GM12878 (cell line): ENCODE results near the gene LDLRAD4. TPM values are rescaled to one million over a fixed set of nuclear protein-coding genes. Genes with fewer than 3 reads are reported as not detected.

ENCODE experiments used
- ATAC-seq: fragments of 200-7000 bp; cut with Tn5 transposase; 3 replicates; pipeline ENCODE4 v1.9.1; 2020; ENCODE audit warnings: mild to moderate bottlenecking, moderate library complexity
- BruUV-seq: library from RNA; stranded (reverse); fragments of 400-500 nt; replicated peaks from 2 replicates; lab custom pipeline; 2021; lab: Mats Ljungman, UMichigan
- CTCF ChIA-PET: fragments of 300-600 bp; sonication (Branson Sonifier 250); formaldehyde crosslinking; extraction: SDS; loops from one replicate; lab custom pipeline; 2021; ENCODE audit warnings: inconsistent platforms; lab: Yijun Ruan, JAX
- POLR2A ChIA-PET: fragments of 350-600 bp; formaldehyde crosslinking; extraction: SDS; loops from one replicate; lab custom pipeline; 2021; ENCODE audit warnings: inconsistent platforms; lab: Charles Lee
- RAD21 ChIA-PET: fragments of 300-600 bp; sonication (Branson Sonifier 250); formaldehyde crosslinking; loops from one replicate; lab custom pipeline; 2023; ENCODE audit warnings: antibody characterized with exemption; ENCODE audit not compliant: unreplicated experiment; lab: Charles Lee
- SMC1A ChIA-PET: fragments of 300-600 bp; sonication (Branson Sonifier 250); formaldehyde crosslinking; loops from one replicate; lab custom pipeline; 2023; ENCODE audit not compliant: unreplicated experiment, uncharacterized antibody; lab: Charles Lee
- DNase-seq: peaks from one replicate; pipeline ENCODE4 v3.0.0-alpha.2; 2011; ENCODE audit warnings: low read depth, low spot score
- FAIRE-seq: peaks from 3 replicates; lab custom pipeline; 2011; peaks lifted over from hg19 to GRCh38; lab: Jason Lieb, UNC
- H2AFZ ChIP-seq: 2 replicates; pipeline ENCODE4 v1.6.0; 2011; ENCODE audit warnings: low read depth, low read length, control low read depth; ENCODE audit not compliant: control insufficient read depth
- H3K27ac ChIP-seq: 2 replicates; pipeline ENCODE4 v1.5.1; 2011; ENCODE audit warnings: control low read depth; ENCODE audit not compliant: control insufficient read depth, insufficient read depth
- H3K27me3 ChIP-seq, 2 experiments: replicated peaks in 1 of 2; 2 replicates each; pipeline versions ENCODE4 v1.6.0 to v1.6.1; 2011; ENCODE audit warnings: low read length in 1 of 2; ENCODE audit not compliant: control insufficient read depth in 2 of 2, insufficient read depth in 2 of 2
- H3K36me3 ChIP-seq, 2 experiments: 2 replicates each; pipeline ENCODE4 v1.5.1; 2011; ENCODE audit warnings: low read length in 1 of 2; ENCODE audit not compliant: control insufficient read depth in 2 of 2, insufficient read depth in 2 of 2
- H3K4me1 ChIP-seq: 2 replicates; pipeline ENCODE4 v1.6.1; 2011; ENCODE audit warnings: mild to moderate bottlenecking, low read length, moderate library complexity, mixed read lengths; ENCODE audit not compliant: control insufficient read depth, insufficient read depth
- H3K4me2 ChIP-seq: 2 replicates; pipeline ENCODE4 v1.6.0; 2011; ENCODE audit warnings: control low read depth; ENCODE audit not compliant: control insufficient read depth, insufficient read depth
- H3K4me3 ChIP-seq: fragments of 200-600 bp; sonication (generic); 2 replicates; pipeline ENCODE4 v1.5.1; 2016
- H3K79me2 ChIP-seq: 2 replicates; pipeline ENCODE4 v1.6.0; 2011; ENCODE audit warnings: low read length; ENCODE audit not compliant: control insufficient read depth, insufficient read depth
- H3K9ac ChIP-seq: 2 replicates; pipeline ENCODE4 v1.8.0; 2011; ENCODE audit warnings: low read length, control low read depth, mixed read lengths; ENCODE audit not compliant: control insufficient read depth, insufficient read depth
- H3K9me3 ChIP-seq: replicated peaks from 3 replicates; pipeline ENCODE4 v1.5.1; 2011; ENCODE audit warnings: mild to moderate bottlenecking, low read length; ENCODE audit not compliant: control insufficient read depth, insufficient read depth
- H4K20me1 ChIP-seq: 2 replicates; pipeline ENCODE4 v1.6.0; 2011; ENCODE audit not compliant: control insufficient read depth, insufficient read depth
- ASH2L ChIP-seq: fragments of 300-600, 200-600 bp; sonication (generic); IDR thresholded peaks from 2 replicates; pipeline ENCODE4 v1.6.1; 2017; ENCODE audit warnings: low read depth, mild to moderate bottlenecking, borderline replicate concordance
- BCLAF1 ChIP-seq: fragments of 450-650 bp; IDR thresholded peaks from 2 replicates; pipeline ENCODE4 v1.6.1; 2017; ENCODE audit warnings: antibody characterized with exemption, mild to moderate bottlenecking, moderate library complexity
- EGR1 ChIP-seq, 2 experiments: IDR thresholded peaks; 1 replicate in 1 of 2; 2 replicates in 1 of 2; pipeline ENCODE4 v1.6.1; 2011 to 2012; ENCODE audit warnings: low read depth in 2 of 2, low read length in 2 of 2, borderline replicate concordance in 1 of 2, mild to moderate bottlenecking in 1 of 2, moderate library complexity in 1 of 2
- IRF4 ChIP-seq: IDR thresholded peaks from 2 replicates; pipeline ENCODE4 v1.6.1; 2011; ENCODE audit warnings: low read depth, low read length
- NFYA ChIP-seq: IDR thresholded peaks from 2 replicates; pipeline ENCODE4 v1.6.1; 2011; ENCODE audit warnings: low read depth, mild to moderate bottlenecking, low read length, improper control_type of control experiment, borderline replicate concordance
- NR2F1 ChIP-seq: fragments of 450-650 bp; conservative IDR thresholded peaks from 2 replicates; pipeline ENCODE4 v1.6.1; 2017; ENCODE audit warnings: mild to moderate bottlenecking
- POLR2A ChIP-seq: IDR thresholded peaks from 2 replicates; pipeline ENCODE4 v1.6.1; 2011; ENCODE audit warnings: low read depth, mild to moderate bottlenecking, low read length
- RAD21 ChIP-seq: IDR thresholded peaks from 2 replicates; pipeline ENCODE4 v1.6.1; 2011; ENCODE audit warnings: mild to moderate bottlenecking, low read depth, low read length, moderate library complexity; ENCODE audit not compliant: insufficient read depth
- RCOR1 ChIP-seq: conservative IDR thresholded peaks from 2 replicates; pipeline ENCODE4 v1.6.1; 2012; ENCODE audit warnings: low read depth, low read length, improper control_type of control experiment
- TAF1 ChIP-seq: IDR thresholded peaks from 2 replicates; pipeline ENCODE4 v1.6.1; 2011; ENCODE audit warnings: mild to moderate bottlenecking, low read depth, low read length, borderline replicate concordance
- ZNF24 ChIP-seq: fragments of 450-650 bp; IDR thresholded peaks from 2 replicates; pipeline ENCODE4 v1.6.1; 2017; ENCODE audit warnings: antibody characterized with exemption, mild to moderate bottlenecking
- ZNF274 ChIP-seq: IDR thresholded peaks from one replicate; pipeline ENCODE4 v1.8.0; 2011; ENCODE audit not compliant: insufficient read length, insufficient read depth
- WGBS: methylation state at CpG from one replicate; pipeline ENCODE4 v1.1.6; 2016; ENCODE audit warnings: low lambda C conversion rate; ENCODE audit not compliant: insufficient replicate concordance, insufficient coverage; ENCODE audit errors: missing lambda C conversion rate; 5-methylcytosine and 5-hydroxymethylcytosine counted together
- in situ Hi-C: fragments of 300-500 bp; cut with MboI; formaldehyde crosslinking; loops from 9 replicates; pipeline ENCODE4 v1.14.3; 2018; ENCODE audit warnings: mixed read lengths
- intact Hi-C: fragments of 100-400 bp; cut with micrococcal nuclease; formaldehyde crosslinking; loops from one replicate; pipeline ENCODE4 v1.14.2; 2022; ENCODE audit not compliant: unreplicated experiment
- polyA plus RNA-seq, 11 experiments: library from polyadenylated mRNA; depleted of rRNA in 4 of 11; unstranded in 6 of 11; stranded (reverse) in 5 of 11; fragments of >200 nt; fragmentation: Nextera tagmentation in 4 of 11; fragmentation: Illumina TruSeq in 1 of 11; extraction: Ambion mirVana in 4 of 11; extraction: Trizol in 1 of 11; gene quantifications; 1 replicate in 1 of 11; 2 replicates in 10 of 11; pipeline versions ENCODE4 v1.2.1 to v1.2.3, GENCODE V29; 2011 to 2016; ENCODE audit warnings: inconsistent platforms in 2 of 11, missing spikeins in 2 of 11, low read depth in 1 of 11
- total RNA-seq, 4 experiments: library from RNA; depleted of rRNA in 3 of 4; stranded (reverse); fragments of >200 nt in 3 of 4; fragmentation: Illumina TruSeq in 1 of 4; extraction: Trizol in 1 of 4; gene quantifications; 2 replicates each; pipeline versions ENCODE4 v1.2.1 to v1.2.3, GENCODE V29; 2013 to 2021
- TF ChIP-seq, protein P1 (sequence below): IDR thresholded peaks from 2 replicates; pipeline ENCODE4 v1.6.1; 2012; ENCODE audit warnings: low read depth, low read length, improper control_type of control experiment
- TF ChIP-seq, protein P2 (sequence below): fragments of 450-650 bp; formaldehyde crosslinking; IDR thresholded peaks from 2 replicates; pipeline ENCODE4 v1.4.0; 2022; ENCODE audit warnings: mild to moderate bottlenecking, moderate library complexity

The LDLRAD4 gene
- total and polyA plus RNA-seq, 10 of the 15 experiments (the other 5 are each of a cell fraction or from before 2014, with no cell fraction given), result 2.7 to 16.8 (median 11.2) TPM

- no peak for TF ChIP-seq RCOR1
- TF ChIP-seq NR2F1, result no peak
- TF ChIP-seq RAD21, result no peak
- TF ChIP-seq, all 136 proteins: peak for 0
These were observed 171.1 kb downstream of the LDLRAD4 start (continued) for GRCh38 chr18:13389491-13390131.

- H3K4me3 ChIP-seq, result no peak overlapping the region
- H3K9ac ChIP-seq, result no peak overlapping the region
- WGBS, result 71% methylated on average over 8 of the region's 12 CpGs
- DNase-seq (no peak), ATAC-seq (no peak), FAIRE-seq (no peak)
- TF ChIP-seq BCLAF1 (no peak), NFYA (no peak), IRF4 (no peak), ZNF274 (no peak), ASH2L (no peak), TAF1 (no peak), POLR2A (no peak), EGR1 (IDR thresholded peaks at IDR 0.05; ENCODE audit: borderline replicate concordance in 1 of 2, low read depth in 2 of 2, low read length in 2 of 2) (no peak), ZNF24 (no peak)
- TF ChIP-seq, protein P1, sequence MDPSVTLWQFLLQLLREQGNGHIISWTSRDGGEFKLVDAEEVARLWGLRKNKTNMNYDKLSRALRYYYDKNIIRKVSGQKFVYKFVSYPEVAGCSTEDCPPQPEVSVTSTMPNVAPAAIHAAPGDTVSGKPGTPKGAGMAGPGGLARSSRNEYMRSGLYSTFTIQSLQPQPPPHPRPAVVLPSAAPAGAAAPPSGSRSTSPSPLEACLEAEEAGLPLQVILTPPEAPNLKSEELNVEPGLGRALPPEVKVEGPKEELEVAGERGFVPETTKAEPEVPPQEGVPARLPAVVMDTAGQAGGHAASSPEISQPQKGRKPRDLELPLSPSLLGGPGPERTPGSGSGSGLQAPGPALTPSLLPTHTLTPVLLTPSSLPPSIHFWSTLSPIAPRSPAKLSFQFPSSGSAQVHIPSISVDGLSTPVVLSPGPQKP, result no peak
- TF ChIP-seq, protein P2, sequence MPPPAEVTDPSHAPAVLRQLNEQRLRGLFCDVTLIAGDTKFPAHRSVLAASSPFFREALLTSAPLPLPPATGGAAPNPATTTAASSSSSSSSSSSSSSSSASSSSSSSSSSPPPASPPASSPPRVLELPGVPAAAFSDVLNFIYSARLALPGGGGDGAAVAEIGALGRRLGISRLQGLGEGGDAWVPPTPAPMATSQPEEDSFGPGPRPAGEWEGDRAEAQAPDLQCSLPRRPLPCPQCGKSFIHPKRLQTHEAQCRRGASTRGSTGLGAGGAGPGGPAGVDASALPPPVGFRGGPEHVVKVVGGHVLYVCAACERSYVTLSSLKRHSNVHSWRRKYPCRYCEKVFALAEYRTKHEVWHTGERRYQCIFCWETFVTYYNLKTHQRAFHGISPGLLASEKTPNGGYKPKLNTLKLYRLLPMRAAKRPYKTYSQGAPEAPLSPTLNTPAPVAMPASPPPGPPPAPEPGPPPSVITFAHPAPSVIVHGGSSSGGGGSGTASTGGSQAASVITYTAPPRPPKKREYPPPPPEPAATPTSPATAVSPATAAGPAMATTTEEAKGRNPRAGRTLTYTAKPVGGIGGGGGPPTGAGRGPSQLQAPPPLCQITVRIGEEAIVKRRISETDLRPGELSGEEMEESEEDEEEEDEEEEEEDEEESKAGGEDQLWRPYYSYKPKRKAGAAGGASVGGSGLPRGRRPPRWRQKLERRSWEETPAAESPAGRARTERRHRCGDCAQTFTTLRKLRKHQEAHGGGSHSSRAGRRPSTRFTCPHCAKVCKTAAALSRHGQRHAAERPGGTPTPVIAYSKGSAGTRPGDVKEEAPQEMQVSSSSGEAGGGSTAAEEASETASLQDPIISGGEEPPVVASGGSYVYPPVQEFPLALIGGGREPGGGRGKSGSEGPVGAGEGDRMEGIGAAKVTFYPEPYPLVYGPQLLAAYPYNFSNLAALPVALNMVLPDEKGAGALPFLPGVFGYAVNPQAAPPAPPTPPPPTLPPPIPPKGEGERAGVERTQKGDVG, result no peak
- intact Hi-C loops (no loop called here), in situ Hi-C loops (no loop called here)
- H3K4me1 ChIP-seq, result no peaks in the 10 kb centered on the region
- H3K27me3 ChIP-seq, result peaks cover 0 to 2% of the 10 kb centered on the region in 2 experiments; a peak in 1 of 4 replicates
- no peak overlapping the region for H3K4me2 ChIP-seq
- SMC1A ChIA-PET, result no interaction called here
- CTCF ChIA-PET, result no interaction called here
- no peak overlapping the region for H3K27ac ChIP-seq
- H2AFZ ChIP-seq, result no peak overlapping the region
- no peaks in the 10 kb centered on the region for H3K9me3 ChIP-seq
- no peaks in the 10 kb centered on the region for H3K79me2 ChIP-seq
- RAD21 ChIA-PET, result no interaction called here
- no peaks in the 10 kb centered on the region for H3K36me3 ChIP-seq
- POLR2A ChIA-PET, result no interaction called here
- BruUV-seq, result no TSS peak
- no peaks in the 10 kb centered on the region for H4K20me1 ChIP-seq
These were observed 171.6 kb downstream of the LDLRAD4 start for GRCh38 chr18:13390196-13390595.
